HepG2 (cell line): ENCODE measurements around the gene SEC24A. TPM values are rescaled to one million over a fixed set of nuclear protein-coding genes. Genes with fewer than 3 reads are reported as not detected.

Source experiments
- AHDC1 ChIP-seq: sonication (generic); formaldehyde crosslinking; IDR thresholded peaks from 2 replicates; pipeline ENCODE4 v1.5.1; 2020; ENCODE audit warnings: mild to moderate bottlenecking, missing genetic modification reagents, borderline replicate concordance
- CBFB ChIP-seq: sonication (generic); formaldehyde crosslinking; IDR thresholded peaks from 2 replicates; pipeline ENCODE4 v1.4.0; 2020; ENCODE audit warnings: missing genetic modification reagents
- CHCHD3 ChIP-seq: sonication (generic); formaldehyde crosslinking; IDR thresholded peaks from 2 replicates; pipeline ENCODE4 v1.8.0; 2022; ENCODE audit warnings: mild to moderate bottlenecking, missing genetic modification reagents, moderate library complexity
- DMAP1 ChIP-seq: IDR thresholded peaks from 2 replicates; pipeline ENCODE4 v1.6.1; 2016
- HINFP ChIP-seq: sonication (generic); formaldehyde crosslinking; IDR thresholded peaks from 2 replicates; pipeline ENCODE4 v1.4.0; 2020; ENCODE audit warnings: low read depth, mild to moderate bottlenecking, missing genetic modification reagents
- HNF1A ChIP-seq, 2 experiments: sonication (generic) in 1 of 2; formaldehyde crosslinking in 1 of 2; IDR thresholded peaks; 2 replicates each; pipeline versions ENCODE4 v1.4.0 to v1.6.1; 2016 to 2020; ENCODE audit warnings: borderline replicate concordance in 1 of 2, low read depth in 1 of 2, mild to moderate bottlenecking in 1 of 2, missing genetic modification reagents in 1 of 2
- HOXD1 ChIP-seq: sonication (generic); formaldehyde crosslinking; IDR thresholded peaks from 2 replicates; pipeline ENCODE4 v1.5.0; 2020; ENCODE audit warnings: missing genetic modification reagents
- KDM6A ChIP-seq: IDR thresholded peaks from 2 replicates; pipeline ENCODE4 v1.6.1; 2016; ENCODE audit warnings: low read depth
- SETDB1 ChIP-seq: sonication (generic); formaldehyde crosslinking; IDR thresholded peaks from 2 replicates; pipeline ENCODE4 v1.5.1; 2020; ENCODE audit warnings: missing genetic modification reagents, mild to moderate bottlenecking, borderline replicate concordance
- TGIF2 ChIP-seq: IDR thresholded peaks from 2 replicates; pipeline ENCODE4 v1.6.1; 2016; ENCODE audit warnings: control low read depth, missing compliant biosample characterization
- TOPORS ChIP-seq: sonication (generic); formaldehyde crosslinking; IDR thresholded peaks from 2 replicates; pipeline ENCODE4 v1.8.0; 2023; ENCODE audit warnings: mild to moderate bottlenecking, missing genetic modification reagents
- TRIM22 ChIP-seq: fragments of 450-650 bp; IDR thresholded peaks from 2 replicates; pipeline ENCODE4 v1.6.1; 2017
- ZIK1 ChIP-seq: sonication (generic); formaldehyde crosslinking; IDR thresholded peaks from 2 replicates; pipeline ENCODE4 v1.5.0; 2020; ENCODE audit warnings: mild to moderate bottlenecking, low read depth, missing genetic modification reagents, borderline replicate concordance
- ZNF501 ChIP-seq: sonication (generic); formaldehyde crosslinking; IDR thresholded peaks from 2 replicates; pipeline ENCODE4 v1.5.1; 2020; ENCODE audit warnings: mild to moderate bottlenecking, moderate library complexity, missing genetic modification reagents
- ZNF773 ChIP-seq: sonication (generic); formaldehyde crosslinking; IDR thresholded peaks from 2 replicates; pipeline ENCODE4 v1.4.0; 2020; ENCODE audit warnings: missing genetic modification reagents, borderline replicate concordance
- polyA plus RNA-seq, 8 experiments: library from polyadenylated mRNA; depleted of rRNA in 3 of 8; stranded (reverse) in 7 of 8; unstranded in 1 of 8; fragments of >200 nt; fragmentation: Illumina TruSeq in 4 of 8; extraction: Trizol in 4 of 8; gene quantifications; 2 replicates each; pipeline versions ENCODE4 v1.2.1 to v1.2.3, GENCODE V29; 2011 to 2016; ENCODE audit warnings: low read depth in 4 of 8, missing spikeins in 1 of 8, mixed read lengths in 1 of 8; ENCODE audit not compliant: insufficient read depth in 1 of 8
- total RNA-seq, 5 experiments: library from RNA; depleted of rRNA; stranded (reverse); fragments of >200 nt; fragmentation: Illumina TruSeq; extraction: Trizol; gene quantifications; 2 replicates each; pipeline ENCODE4 v1.2.3, GENCODE V29; 2016; ENCODE audit warnings: low read depth in 1 of 5

Gene SEC24A
- total and polyA plus RNA-seq, 2 of the 13 experiments (the other 11 are each of a cell fraction or from before 2014, with no cell fraction given) = 30.5 to 56.8 TPM

GRCh38 chr5:134758504-134759341 is 110.1 kb downstream of the SEC24A start, which contains the start of gene DDX46 (continued):
- TF ChIP-seq TRIM22 (no peak), HINFP (CRISPR knock-in tag) (peak; percentile 77; the same call in 1 of the 2 replicates), TOPORS (no peak), CHCHD3 (CRISPR knock-in tag) (peak; percentile 77; the same call in 1 of the 2 replicates), ZNF501 (peak; percentile 100), ZNF773 (CRISPR knock-in tag) (no peak), KDM6A (CRISPR knock-in tag) (no peak), ZIK1 (CRISPR knock-in tag) (peak; percentile 85), AHDC1 (CRISPR knock-in tag) (peak; percentile 46; the same call in 1 of the 2 replicates), SETDB1 (CRISPR knock-in tag) (0 out of 2 replicates have a peak, but pooled peaks have one; percentile 58), HNF1A (IDR thresholded peaks at IDR 0.05; ENCODE audit: low read depth) (no peak; the same call in 1 of the 2 replicates), HNF1A (CRISPR knock-in tag; IDR thresholded peaks at IDR 0.05; ENCODE audit: borderline replicate concordance) (peak; percentile 86; the same call in 1 of the 2 replicates), DMAP1 (CRISPR knock-in tag) (peak; percentile 97), TGIF2 (CRISPR knock-in tag) (peak; percentile 57; the same call in 1 of the 2 replicates), HOXD1 (peak; percentile 58), CBFB (CRISPR knock-in tag) (0 out of 2 replicates have a peak, but pooled peaks have one; percentile 82)
